GM12878 (cell line): ENCODE measurements around the gene MARF1. TPM values are rescaled to one million over a fixed set of nuclear protein-coding genes. Genes with fewer than 3 reads are reported as not detected.

Experiments used
- ATAC-seq: fragments of 200-7000 bp; cut with Tn5 transposase; 3 replicates; pipeline ENCODE4 v1.9.1; 2020; ENCODE audit warnings: mild to moderate bottlenecking, moderate library complexity
- BruUV-seq: library from RNA; stranded (reverse); fragments of 400-500 nt; replicated peaks from 2 replicates; lab custom pipeline; 2021; lab: Mats Ljungman, UMichigan
- CTCF ChIA-PET: fragments of 300-600 bp; sonication (Branson Sonifier 250); formaldehyde crosslinking; extraction: SDS; loops from one replicate; lab custom pipeline; 2021; ENCODE audit warnings: inconsistent platforms; lab: Yijun Ruan, JAX
- POLR2A ChIA-PET: fragments of 350-600 bp; formaldehyde crosslinking; extraction: SDS; loops from one replicate; lab custom pipeline; 2021; ENCODE audit warnings: inconsistent platforms; lab: Charles Lee
- RAD21 ChIA-PET: fragments of 300-600 bp; sonication (Branson Sonifier 250); formaldehyde crosslinking; loops from one replicate; lab custom pipeline; 2023; ENCODE audit warnings: antibody characterized with exemption; ENCODE audit not compliant: unreplicated experiment; lab: Charles Lee
- SMC1A ChIA-PET: fragments of 300-600 bp; sonication (Branson Sonifier 250); formaldehyde crosslinking; loops from one replicate; lab custom pipeline; 2023; ENCODE audit not compliant: unreplicated experiment, uncharacterized antibody; lab: Charles Lee
- DNase-seq: peaks from one replicate; pipeline ENCODE4 v3.0.0-alpha.2; 2011; ENCODE audit warnings: low read depth, low spot score
- FAIRE-seq: peaks from 3 replicates; lab custom pipeline; 2011; peaks lifted over from hg19 to GRCh38; lab: Jason Lieb, UNC
- H2AFZ ChIP-seq: 2 replicates; pipeline ENCODE4 v1.6.0; 2011; ENCODE audit warnings: low read depth, low read length, control low read depth; ENCODE audit not compliant: control insufficient read depth
- H3K27ac ChIP-seq: 2 replicates; pipeline ENCODE4 v1.5.1; 2011; ENCODE audit warnings: control low read depth; ENCODE audit not compliant: control insufficient read depth, insufficient read depth
- H3K27me3 ChIP-seq, 2 experiments: replicated peaks in 1 of 2; 2 replicates each; pipeline versions ENCODE4 v1.6.0 to v1.6.1; 2011; ENCODE audit warnings: low read length in 1 of 2; ENCODE audit not compliant: control insufficient read depth in 2 of 2, insufficient read depth in 2 of 2
- H3K36me3 ChIP-seq, 2 experiments: 2 replicates each; pipeline ENCODE4 v1.5.1; 2011; ENCODE audit warnings: low read length in 1 of 2; ENCODE audit not compliant: control insufficient read depth in 2 of 2, insufficient read depth in 2 of 2
- H3K4me1 ChIP-seq: 2 replicates; pipeline ENCODE4 v1.6.1; 2011; ENCODE audit warnings: mild to moderate bottlenecking, low read length, moderate library complexity, mixed read lengths; ENCODE audit not compliant: control insufficient read depth, insufficient read depth
- H3K4me2 ChIP-seq: 2 replicates; pipeline ENCODE4 v1.6.0; 2011; ENCODE audit warnings: control low read depth; ENCODE audit not compliant: control insufficient read depth, insufficient read depth
- H3K4me3 ChIP-seq: fragments of 200-600 bp; sonication (generic); 2 replicates; pipeline ENCODE4 v1.5.1; 2016
- H3K79me2 ChIP-seq: 2 replicates; pipeline ENCODE4 v1.6.0; 2011; ENCODE audit warnings: low read length; ENCODE audit not compliant: control insufficient read depth, insufficient read depth
- H3K9ac ChIP-seq: 2 replicates; pipeline ENCODE4 v1.8.0; 2011; ENCODE audit warnings: low read length, control low read depth, mixed read lengths; ENCODE audit not compliant: control insufficient read depth, insufficient read depth
- H3K9me3 ChIP-seq: replicated peaks from 3 replicates; pipeline ENCODE4 v1.5.1; 2011; ENCODE audit warnings: mild to moderate bottlenecking, low read length; ENCODE audit not compliant: control insufficient read depth, insufficient read depth
- H4K20me1 ChIP-seq: 2 replicates; pipeline ENCODE4 v1.6.0; 2011; ENCODE audit not compliant: control insufficient read depth, insufficient read depth
- BHLHE40 ChIP-seq, 2 experiments: fragments of 450-650 bp in 1 of 2; IDR thresholded peaks; 2 replicates each; pipeline ENCODE4 v1.6.1; 2011 to 2017; ENCODE audit warnings: low read depth in 2 of 2, borderline replicate concordance in 1 of 2, improper control_type of control experiment in 1 of 2, low read length in 1 of 2, mild to moderate bottlenecking in 1 of 2
- BMI1 ChIP-seq: fragments of 450-650 bp; IDR thresholded peaks from 2 replicates; pipeline ENCODE4 v1.6.1; 2016; ENCODE audit warnings: mild to moderate bottlenecking, moderate library complexity, borderline replicate concordance
- CBX3 ChIP-seq: fragments of 200-600 bp; sonication (generic); IDR thresholded peaks from 2 replicates; pipeline ENCODE4 v1.6.1; 2016; ENCODE audit warnings: low read depth, borderline replicate concordance
- CBX5 ChIP-seq: sonication (generic); IDR thresholded peaks from 2 replicates; pipeline ENCODE4 v1.6.1; 2016; ENCODE audit warnings: low read depth, moderate library complexity, mild to moderate bottlenecking, inconsistent platforms
- FOXK2 ChIP-seq: fragments of 450-650 bp; IDR thresholded peaks from 2 replicates; pipeline ENCODE4 v1.6.1; 2017; ENCODE audit warnings: mild to moderate bottlenecking, moderate library complexity
- JUNB ChIP-seq: IDR thresholded peaks from 2 replicates; pipeline ENCODE4 v1.6.1; 2016; ENCODE audit warnings: antibody characterized with exemption, mild to moderate bottlenecking
- KDM1A ChIP-seq: fragments of 200-600 bp; sonication (generic); IDR thresholded peaks from 2 replicates; pipeline ENCODE4 v1.6.1; 2016; ENCODE audit warnings: borderline replicate concordance
- KLF5 ChIP-seq: fragments of 450-650 bp; IDR thresholded peaks from 2 replicates; pipeline ENCODE4 v1.6.1; 2014; ENCODE audit warnings: mild to moderate bottlenecking; ENCODE audit not compliant: partially characterized antibody
- MAX ChIP-seq: IDR thresholded peaks from 2 replicates; pipeline ENCODE4 v1.6.1; 2012; ENCODE audit warnings: low read depth, low read length, improper control_type of control experiment
- NFYA ChIP-seq: IDR thresholded peaks from 2 replicates; pipeline ENCODE4 v1.6.1; 2011; ENCODE audit warnings: low read depth, mild to moderate bottlenecking, low read length, improper control_type of control experiment, borderline replicate concordance
- PKNOX1 ChIP-seq: fragments of 450-650 bp; IDR thresholded peaks from 2 replicates; pipeline ENCODE4 v1.6.1; 2016; ENCODE audit warnings: mild to moderate bottlenecking
- POLR2AphosphoS2 ChIP-seq: IDR thresholded peaks from 2 replicates; pipeline ENCODE4 v1.6.1; 2011; ENCODE audit warnings: low read depth, mild to moderate bottlenecking, low read length, improper control_type of control experiment, moderate library complexity
- RELA ChIP-seq: fragments of 450-650 bp; IDR thresholded peaks from 2 replicates; pipeline ENCODE4 v1.8.0; 2014; ENCODE audit warnings: borderline replicate concordance; ENCODE audit not compliant: partially characterized antibody
- RELB ChIP-seq: fragments of 450-650 bp; IDR thresholded peaks from 2 replicates; pipeline ENCODE4 v1.6.1; 2017; ENCODE audit warnings: low read depth, mild to moderate bottlenecking, moderate library complexity
- SMARCA5 ChIP-seq: fragments of 450-650 bp; IDR thresholded peaks from 2 replicates; pipeline ENCODE4 v1.6.1; 2017; ENCODE audit warnings: mild to moderate bottlenecking
- SPI1 ChIP-seq: IDR thresholded peaks from 2 replicates; pipeline ENCODE4 v1.6.1; 2011; ENCODE audit warnings: low read depth, mild to moderate bottlenecking, low read length, moderate library complexity, borderline replicate concordance; ENCODE audit not compliant: insufficient read depth
- TBL1XR1 ChIP-seq: IDR thresholded peaks from 2 replicates; pipeline ENCODE4 v1.6.1; 2012; ENCODE audit warnings: low read depth, low read length, improper control_type of control experiment
- TCF12 ChIP-seq: IDR thresholded peaks from 2 replicates; pipeline ENCODE4 v1.6.1; 2011; ENCODE audit warnings: low read depth, mild to moderate bottlenecking, low read length
- ZZZ3 ChIP-seq: IDR thresholded peaks from 2 replicates; pipeline ENCODE4 v1.6.1; 2011; ENCODE audit warnings: low read depth; ENCODE audit not compliant: control insufficient read depth, insufficient read length
- in situ Hi-C: fragments of 300-500 bp; cut with MboI; formaldehyde crosslinking; loops from 9 replicates; pipeline ENCODE4 v1.14.3; 2018; ENCODE audit warnings: mixed read lengths
- intact Hi-C: fragments of 100-400 bp; cut with micrococcal nuclease; formaldehyde crosslinking; loops from one replicate; pipeline ENCODE4 v1.14.2; 2022; ENCODE audit not compliant: unreplicated experiment
- polyA plus RNA-seq, 11 experiments: library from polyadenylated mRNA; depleted of rRNA in 4 of 11; unstranded in 6 of 11; stranded (reverse) in 5 of 11; fragments of >200 nt; fragmentation: Nextera tagmentation in 4 of 11; fragmentation: Illumina TruSeq in 1 of 11; extraction: Ambion mirVana in 4 of 11; extraction: Trizol in 1 of 11; gene quantifications; 1 replicate in 1 of 11; 2 replicates in 10 of 11; pipeline versions ENCODE4 v1.2.1 to v1.2.3, GENCODE V29; 2011 to 2016; ENCODE audit warnings: inconsistent platforms in 2 of 11, missing spikeins in 2 of 11, low read depth in 1 of 11
- total RNA-seq, 4 experiments: library from RNA; depleted of rRNA in 3 of 4; stranded (reverse); fragments of >200 nt in 3 of 4; fragmentation: Illumina TruSeq in 1 of 4; extraction: Trizol in 1 of 4; gene quantifications; 2 replicates each; pipeline versions ENCODE4 v1.2.1 to v1.2.3, GENCODE V29; 2013 to 2021

MARF1 gene
- total and polyA plus RNA-seq, 10 of the 15 experiments (the other 5 are each of a cell fraction or from before 2014, with no cell fraction given) = 4.5 to 40.1 (median 14.0) TPM

- TF ChIP-seq RELB = no peak
- no peak for TF ChIP-seq KLF5
- TF ChIP-seq BHLHE40 (IDR thresholded peaks at IDR 0.05; ENCODE audit: borderline replicate concordance in 1 of 2, low read depth in 2 of 2, low read length in 1 of 2) = peak; percentile 35 to 65; a peak in 2 of 4 replicates
- TF ChIP-seq RELA = no peak
- peak; percentile 89 for TF ChIP-seq SPI1
- 0 out of 2 replicates have a peak, but pooled peaks have one; percentile 38 for TF ChIP-seq CBX5
- peak; percentile 90 for TF ChIP-seq MAX
- no peak for TF ChIP-seq POLR2AphosphoS2
These were observed 3.8 kb downstream of the MARF1 start (continued) for GRCh38 chr16:15639061-15639568.

- no TSS peak for BruUV-seq
- H3K27me3 ChIP-seq = no peaks in the 10 kb centered on the region
- POLR2A ChIA-PET = interaction anchor here (1.0 to 1.6 kb wide), 2 partner anchors 9 to 46 kb away, joined by 4 to 5 read pairs; no protein-coding TSS in a partner anchor
- TF ChIP-seq NFYA (no peak), KDM1A (no peak), TCF12 (no peak), TBL1XR1 (peak; percentile 81; the same call in 1 of the 2 replicates), FOXK2 (peak; percentile 86), BMI1 (no peak), ZZZ3 (no peak), PKNOX1 (no peak), CBX3 (no peak), SMARCA5 (no peak), JUNB (no peak; the same call in 1 of the 2 replicates)
These were observed 6.5 kb downstream of the MARF1 start for GRCh38 chr16:15636392-15636873.

More at GRCh38 chr16:15636392-15636873, 6.5 kb downstream of the MARF1 start:
- SMC1A ChIA-PET = interaction anchor here (0.6 to 3.2 kb wide), 4 partner anchors 15 to 182 kb away, joined by 3 to 13 read pairs (median 4); no protein-coding TSS in a partner anchor
- H3K9ac ChIP-seq = no peak overlapping the region
- FAIRE-seq (no peak), DNase-seq (no peak), ATAC-seq (peak; percentile 62)
- intact Hi-C loops (no loop called here), in situ Hi-C loops (loop anchor here (25.0 kb wide), 1 partner anchor 999 kb away; the partner anchor contains the start of genes BFAR and PARN)
- peaks cover 6 to 25% of the 10 kb centered on the region in 2 experiments for H3K36me3 ChIP-seq
- H3K79me2 ChIP-seq = peaks cover 35% of the 10 kb centered on the region
- H4K20me1 ChIP-seq = no peaks in the 10 kb centered on the region
- H3K4me3 ChIP-seq = peak overlapping the region; percentile 16; the same call in 1 of the 2 replicates
- peak overlapping the region; percentile 77 for H3K27ac ChIP-seq
- H3K9me3 ChIP-seq = no peaks in the 10 kb centered on the region
- H3K4me2 ChIP-seq = peak overlapping the region; percentile 72
- H3K4me1 ChIP-seq = peaks cover 41% of the 10 kb centered on the region
- RAD21 ChIA-PET = interaction anchor here (1.4 kb wide), 1 partner anchor 35 kb away, joined by 3 read pairs; no protein-coding TSS in a partner anchor
- CTCF ChIA-PET = interaction anchor here (0.7 to 1.0 kb wide), 3 partner anchors 10 to 199 kb away, joined by 3 read pairs; no protein-coding TSS in a partner anchor
- H2AFZ ChIP-seq = no peak overlapping the region
